SIG-M5 (cell line): Measurements from ENCODE around the gene MED27.

Source experiments
- DNase-seq: peaks from one replicate; lab custom pipeline; 2025; lab: John Stamatoyannopoulos, UW

MED27 gene

GRCh38 chr9:131879181-131879910 is 200.3 kb downstream of the MED27 start:
- no peak for DNase-seq

- DNase-seq = no peak
Measured at GRCh38 chr9:131876486-131876885, 203.2 kb downstream of the MED27 start.

GRCh38 chr9:131875828-131876485 is 203.7 kb downstream of the MED27 start:
- DNase-seq = no peak

- no peak for DNase-seq
Measured at GRCh38 chr9:131874916-131875670, 204.6 kb downstream of the MED27 start.

GRCh38 chr9:131874447-131874846 is 205.2 kb downstream of the MED27 start:
- DNase-seq = no peak

GRCh38 chr9:131873891-131874440 is 205.7 kb downstream of the MED27 start:
- no peak for DNase-seq

GRCh38 chr9:131873335-131873734 is 206.3 kb downstream of the MED27 start:
- no peak for DNase-seq

GRCh38 chr9:131872702-131873101 is 207.0 kb downstream of the MED27 start:
- DNase-seq = no peak

- DNase-seq = no peak
Measured at GRCh38 chr9:131872006-131872405, 207.7 kb downstream of the MED27 start.

- no peak for DNase-seq
Measured at GRCh38 chr9:131870156-131870555, 209.5 kb downstream of the MED27 start.

- no peak for DNase-seq
Measured at GRCh38 chr9:131869348-131869747, 210.3 kb downstream of the MED27 start.

GRCh38 chr9:131868766-131869165 is 210.9 kb downstream of the MED27 start:
- no peak for DNase-seq

GRCh38 chr9:131867611-131868192 is 212.0 kb downstream of the MED27 start:
- no peak for DNase-seq

- no peak for DNase-seq
Measured at GRCh38 chr9:131865446-131866195, 214.0 kb downstream of the MED27 start.

GRCh38 chr9:131864531-131864930 is 215.1 kb downstream of the MED27 start:
- no peak for DNase-seq

GRCh38 chr9:131863306-131863896 is 216.3 kb downstream of the MED27 start:
- DNase-seq = no peak

- no peak for DNase-seq
Measured at GRCh38 chr9:131862261-131862660, 217.4 kb downstream of the MED27 start.

GRCh38 chr9:131860430-131860829 is 219.2 kb downstream of the MED27 start:
- no peak for DNase-seq

- DNase-seq = no peak
Measured at GRCh38 chr9:131858147-131858546, 221.5 kb downstream of the MED27 start.

- no peak for DNase-seq
Measured at GRCh38 chr9:131856105-131856504, 223.6 kb downstream of the MED27 start.
